HG02840 (cell line): ENCODE measurements around the gene PRXL2B.
"Not testable (repeated sequence)": the region's sequence is repeated elsewhere in the genome, so short reads cannot be mapped to it uniquely, and the experiment has no call there.

Experiments
- ATAC-seq: cut with Tn5 transposase; IDR thresholded peaks from one replicate; pipeline ENCODE4 v1.9.1; 2021; ENCODE audit warnings: mild to moderate bottlenecking, moderate library complexity, moderate number of reproducible peaks; ENCODE audit not compliant: unreplicated experiment, low FRiP score

PRXL2B gene

GRCh38 chr1:2586154-2587070 is at the start of gene PRXL2B:
PRXL2B (plus strand) TSS chr1:2586777; CDS start chr1:2586886, 109 bp downstream.
- peak; percentile 55 for ATAC-seq

- ATAC-seq: no peak
These were observed 48.8 kb upstream of the PRXL2B start for GRCh38 chr1:2537784-2538115.

- ATAC-seq: no peak
These were observed 48.2 kb upstream of the PRXL2B start for GRCh38 chr1:2538376-2538775.

- no peak for ATAC-seq
These were observed 47.7 kb upstream of the PRXL2B start for GRCh38 chr1:2538872-2539271.

- no peak for ATAC-seq
These were observed 47.2 kb upstream of the PRXL2B start for GRCh38 chr1:2539312-2539907.

GRCh38 chr1:2540816-2541492 is 45.6 kb upstream of the PRXL2B start:
- ATAC-seq: no peak

GRCh38 chr1:2541619-2542245 is 44.8 kb upstream of the PRXL2B start:
- ATAC-seq: no peak

- ATAC-seq: no peak
These were observed 44.2 kb upstream of the PRXL2B start for GRCh38 chr1:2542246-2542915.

- ATAC-seq: no peak
These were observed 43.0 kb upstream of the PRXL2B start for GRCh38 chr1:2543543-2544092.

GRCh38 chr1:2544093-2544874 is 42.3 kb upstream of the PRXL2B start:
- ATAC-seq: no peak

- ATAC-seq: no peak
These were observed 41.5 kb upstream of the PRXL2B start for GRCh38 chr1:2544875-2545640.

- peak; percentile 33 for ATAC-seq
These were observed 40.6 kb upstream of the PRXL2B start for GRCh38 chr1:2545754-2546514.

- peak; percentile 29 for ATAC-seq
These were observed 39.9 kb upstream of the PRXL2B start for GRCh38 chr1:2546515-2547209.

- ATAC-seq: no peak
These were observed 39.1 kb upstream of the PRXL2B start for GRCh38 chr1:2547210-2548067.

GRCh38 chr1:2548068-2548589 is 38.4 kb upstream of the PRXL2B start:
- ATAC-seq: peak; percentile 16

- not testable (repeated sequence) for ATAC-seq
These were observed 37.1 kb upstream of the PRXL2B start for GRCh38 chr1:2549367-2550029.
